M059J (cell line): Measurements from ENCODE around the gene MEG3. TPM values are rescaled to one million over a fixed set of nuclear protein-coding genes. Genes with fewer than 3 reads are reported as not detected.

Source experiments
- DNase-seq: peaks from one replicate; pipeline ENCODE4 v3.0.0-alpha.2; 2012; ENCODE audit warnings: low read depth
- total RNA-seq: library from RNA; depleted of rRNA; stranded (reverse); fragments of >200 nt; shearing (Covaris generic); gene quantifications from 2 replicates; pipeline ENCODE4 v1.2.3, GENCODE V29; 2014

The MEG3 gene
- total RNA-seq, 1 experiment from 2014 or later, result 21.9 TPM

GRCh38 chr14:100864960-100865681 is 39.2 kb downstream of the MEG3 start:
- no peak for DNase-seq

- DNase-seq, result no peak
These were observed 40.0 kb downstream of the MEG3 start for GRCh38 chr14:100865682-100866591.

- no peak for DNase-seq
These were observed 41.0 kb downstream of the MEG3 start for GRCh38 chr14:100866666-100867630.

- no peak for DNase-seq
These were observed 41.9 kb downstream of the MEG3 start for GRCh38 chr14:100867631-100868315.

GRCh38 chr14:100868621-100869370 is 42.9 kb downstream of the MEG3 start:
- DNase-seq, result no peak

- peak; percentile 67 for DNase-seq
These were observed 45.6 kb downstream of the MEG3 start for GRCh38 chr14:100871234-100872186.

- DNase-seq, result peak; percentile 19
These were observed 46.6 kb downstream of the MEG3 start for GRCh38 chr14:100872259-100873095.

- no peak for DNase-seq
These were observed 47.2 kb downstream of the MEG3 start for GRCh38 chr14:100873096-100873482.

- no peak for DNase-seq
These were observed 48.1 kb downstream of the MEG3 start for GRCh38 chr14:100874051-100874410.

GRCh38 chr14:100874411-100875091 is 48.6 kb downstream of the MEG3 start:
- DNase-seq, result no peak

GRCh38 chr14:100875126-100875525 is 49.2 kb downstream of the MEG3 start:
- DNase-seq, result no peak

- no peak for DNase-seq
These were observed 50.1 kb downstream of the MEG3 start for GRCh38 chr14:100875861-100876590.

- no peak for DNase-seq
These were observed 52.6 kb downstream of the MEG3 start for GRCh38 chr14:100878271-100879146.

- DNase-seq, result no peak
These were observed 53.3 kb downstream of the MEG3 start for GRCh38 chr14:100879194-100879593.

- no peak for DNase-seq
These were observed 53.9 kb downstream of the MEG3 start for GRCh38 chr14:100879782-100880181.
